Suprapubic skin (tissue), 3 donors: ENCODE data around the gene SLC22A1.

ENCODE experiments used
- EP300 ChIP-seq: sonication (generic); formaldehyde crosslinking; IDR thresholded peaks from one replicate; pipeline ENCODE4 v1.6.1; 2017; ENCODE audit warnings: antibody characterized with exemption
- POLR2A ChIP-seq, 2 donors: fragments of 450-650 bp; IDR thresholded peaks; one replicate each; pipeline ENCODE4 v1.6.1; 2017; ENCODE audit warnings: antibody characterized with exemption in 2 of 2, mild to moderate bottlenecking in 2 of 2, moderate library complexity in 2 of 2
- TF ChIP-seq, protein P1 (sequence below), 2 donors: fragments of 200-600 bp in 1 of 2; fragments of 450-650 bp in 1 of 2; sonication (generic) in 1 of 2; IDR thresholded peaks; one replicate each; pipeline ENCODE4 v1.5.1; 2016 to 2019; ENCODE audit warnings: antibody characterized with exemption in 2 of 2, mild to moderate bottlenecking in 1 of 2, moderate library complexity in 1 of 2

DNA sequence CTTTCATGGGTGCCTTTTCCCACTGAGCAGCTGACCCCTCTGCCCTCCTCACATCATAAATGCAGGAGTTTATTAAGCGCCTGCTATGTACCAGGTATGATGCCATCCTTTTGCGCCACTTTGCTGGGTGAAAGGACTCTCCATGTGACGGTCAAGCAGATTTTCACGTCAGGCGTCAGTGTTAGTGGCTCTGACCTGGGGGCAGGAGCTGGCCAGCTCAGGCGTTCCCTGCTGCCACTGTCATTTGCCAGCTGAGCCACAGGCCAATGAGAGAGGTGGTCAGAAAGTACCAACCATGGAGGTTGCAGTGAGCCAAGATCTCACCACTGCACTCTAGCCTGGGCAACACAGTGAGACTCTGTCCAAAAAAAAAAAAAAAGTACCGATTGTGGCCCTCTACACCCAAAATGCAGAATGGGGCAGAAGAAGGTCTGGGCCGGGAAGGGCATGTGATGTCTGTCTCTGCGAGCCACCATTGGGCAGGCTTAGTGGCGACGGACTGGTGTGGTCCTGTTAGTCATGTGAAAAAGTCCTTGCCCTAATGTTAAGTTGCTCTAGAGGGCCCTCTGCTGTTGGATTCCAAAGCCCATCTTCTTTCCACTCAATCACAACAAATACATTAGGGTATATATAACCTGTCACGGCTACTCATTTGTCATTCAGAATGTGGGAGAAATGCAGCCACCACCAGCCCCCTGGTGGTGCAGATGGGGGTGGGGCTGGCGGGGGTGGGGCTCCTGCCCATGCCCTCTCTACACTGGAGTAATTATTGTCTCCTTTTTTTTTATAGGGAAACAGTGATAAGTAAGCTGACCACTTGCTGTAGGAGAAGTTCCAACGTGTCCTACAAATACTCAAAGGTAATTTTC, 18.4 kb upstream of the SLC22A1 start:
- TF ChIP-seq, protein P1, sequence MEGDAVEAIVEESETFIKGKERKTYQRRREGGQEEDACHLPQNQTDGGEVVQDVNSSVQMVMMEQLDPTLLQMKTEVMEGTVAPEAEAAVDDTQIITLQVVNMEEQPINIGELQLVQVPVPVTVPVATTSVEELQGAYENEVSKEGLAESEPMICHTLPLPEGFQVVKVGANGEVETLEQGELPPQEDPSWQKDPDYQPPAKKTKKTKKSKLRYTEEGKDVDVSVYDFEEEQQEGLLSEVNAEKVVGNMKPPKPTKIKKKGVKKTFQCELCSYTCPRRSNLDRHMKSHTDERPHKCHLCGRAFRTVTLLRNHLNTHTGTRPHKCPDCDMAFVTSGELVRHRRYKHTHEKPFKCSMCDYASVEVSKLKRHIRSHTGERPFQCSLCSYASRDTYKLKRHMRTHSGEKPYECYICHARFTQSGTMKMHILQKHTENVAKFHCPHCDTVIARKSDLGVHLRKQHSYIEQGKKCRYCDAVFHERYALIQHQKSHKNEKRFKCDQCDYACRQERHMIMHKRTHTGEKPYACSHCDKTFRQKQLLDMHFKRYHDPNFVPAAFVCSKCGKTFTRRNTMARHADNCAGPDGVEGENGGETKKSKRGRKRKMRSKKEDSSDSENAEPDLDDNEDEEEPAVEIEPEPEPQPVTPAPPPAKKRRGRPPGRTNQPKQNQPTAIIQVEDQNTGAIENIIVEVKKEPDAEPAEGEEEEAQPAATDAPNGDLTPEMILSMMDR (IDR thresholded peaks at IDR 0.05): no peak
- TF ChIP-seq POLR2A (IDR thresholded peaks at IDR 0.05) (no peak), EP300 (no peak)
